ENCODE data around the gene SNRPA1.

The SNRPA1 gene

DNA sequence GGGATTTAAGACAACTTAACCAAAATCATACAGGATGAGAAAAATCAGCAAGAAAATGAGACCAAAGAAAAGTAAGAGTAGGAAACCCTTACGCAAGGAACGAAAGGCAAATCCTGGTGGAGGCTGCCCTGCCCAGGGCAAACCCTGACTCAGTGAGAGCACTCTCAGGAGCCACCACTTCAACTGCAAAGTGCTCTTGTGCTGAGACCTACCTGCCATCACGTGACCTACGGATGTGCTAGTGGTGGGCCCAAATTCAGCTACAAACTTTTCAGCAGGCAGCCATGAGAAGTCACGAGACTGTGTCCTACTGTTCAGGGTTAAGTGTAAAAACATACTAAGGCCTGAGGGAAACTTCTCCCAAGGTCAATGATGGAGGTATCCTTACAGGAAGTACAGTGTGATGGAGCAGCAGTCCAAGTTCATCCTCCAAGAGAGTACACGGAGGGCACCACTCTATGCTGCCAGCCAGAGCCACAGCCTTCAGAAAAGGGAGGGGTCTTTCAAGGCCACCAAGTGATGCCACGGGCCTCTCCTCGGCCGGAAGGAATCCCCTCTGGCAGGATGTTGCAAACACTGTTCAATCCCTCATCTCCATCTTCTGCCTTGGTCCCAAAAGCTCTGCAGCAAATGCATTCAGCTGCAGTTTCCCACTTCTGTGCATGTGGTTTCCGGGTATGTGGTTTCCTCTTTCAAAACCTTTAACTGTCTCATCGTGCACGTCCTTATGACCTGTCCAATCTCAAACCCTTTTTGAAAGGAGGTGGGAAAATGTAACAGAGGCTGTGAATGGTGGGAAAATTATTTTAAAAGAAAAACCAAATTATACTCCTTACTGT is 52.7 kb downstream of the SNRPA1 start:
- Histone ChIP-seq H3K27me3 (ENCODE audit: control insufficient read depth, insufficient read depth, low read length, poor library complexity, severe bottlenecking) (no peaks in the 10 kb centered on the region), H3K27ac (ENCODE audit: insufficient read depth, low read depth, low read length, poor library complexity, severe bottlenecking) (no peak overlapping the region), H3K4me3 (ENCODE audit: insufficient read depth, low read depth, low read length) (no peak overlapping the region), H3K36me3 (ENCODE audit: control insufficient read depth, insufficient read depth, low read length) (no peaks in the 10 kb centered on the region), H3K9me3 (ENCODE audit: control insufficient read depth, low read length) (no peaks in the 10 kb centered on the region), H3K4me1 (ENCODE audit: control insufficient read depth, insufficient read depth, low read length) (peaks cover 14% of the 10 kb centered on the region)
- 91 to 92% methylated on average over 11 to 12 of the region's 12 CpGs for whole genome bisulfite sequencing, 2 experiments

- Histone ChIP-seq H3K36me3 (ENCODE audit: control insufficient read depth, insufficient read depth, low read length) (no peaks in the 10 kb centered on the region), H3K9me3 (ENCODE audit: control insufficient read depth, low read length) (no peaks in the 10 kb centered on the region), H3K27me3 (ENCODE audit: control insufficient read depth, insufficient read depth, low read length, poor library complexity, severe bottlenecking) (no peaks in the 10 kb centered on the region), H3K4me3 (ENCODE audit: insufficient read depth, low read depth, low read length) (no peak overlapping the region), H3K4me1 (ENCODE audit: control insufficient read depth, insufficient read depth, low read length) (peaks cover 11% of the 10 kb centered on the region), H3K27ac (ENCODE audit: insufficient read depth, low read depth, low read length, poor library complexity, severe bottlenecking) (no peak overlapping the region)
- 87 to 89% methylated on average over 5 of the region's 5 CpGs for WGBS, 2 experiments
Observed at GRCh38 chr15:101240358-101240757, 54.7 kb downstream of the SNRPA1 start.

- H3K27ac ChIP-seq (ENCODE audit: insufficient read depth, low read depth, low read length, poor library complexity, severe bottlenecking), result no peak overlapping the region
- 89% methylated on average over 6 of the region's 6 CpGs for WGBS, 2 experiments
- peaks cover 8% of the 10 kb centered on the region for H3K4me1 ChIP-seq (ENCODE audit: control insufficient read depth, insufficient read depth, low read length)
- H3K4me3 ChIP-seq (ENCODE audit: insufficient read depth, low read depth, low read length), result no peak overlapping the region
- H3K36me3 ChIP-seq (ENCODE audit: control insufficient read depth, insufficient read depth, low read length), result peaks cover 5% of the 10 kb centered on the region
- H3K27me3 ChIP-seq (ENCODE audit: control insufficient read depth, insufficient read depth, low read length, poor library complexity, severe bottlenecking), result no peaks in the 10 kb centered on the region
- no peaks in the 10 kb centered on the region for H3K9me3 ChIP-seq (ENCODE audit: control insufficient read depth, low read length)
Observed at GRCh38 chr15:101239724-101240136, 55.3 kb downstream of the SNRPA1 start.

- H3K4me3 ChIP-seq (ENCODE audit: insufficient read depth, low read depth, low read length), result no peak overlapping the region
- no peaks in the 10 kb centered on the region for H3K27me3 ChIP-seq (ENCODE audit: control insufficient read depth, insufficient read depth, low read length, poor library complexity, severe bottlenecking)
- peaks cover 2% of the 10 kb centered on the region for H3K4me1 ChIP-seq (ENCODE audit: control insufficient read depth, insufficient read depth, low read length)
- H3K9me3 ChIP-seq (ENCODE audit: control insufficient read depth, low read length), result no peaks in the 10 kb centered on the region
- no peak overlapping the region for H3K27ac ChIP-seq (ENCODE audit: insufficient read depth, low read depth, low read length, poor library complexity, severe bottlenecking)
- 97% methylated on average over 12 of the region's 12 CpGs for WGBS, 2 experiments
- H3K36me3 ChIP-seq (ENCODE audit: control insufficient read depth, insufficient read depth, low read length), result peaks cover 7% of the 10 kb centered on the region
Observed at GRCh38 chr15:101237251-101237650, 57.8 kb downstream of the SNRPA1 start.

GRCh38 chr15:101233651-101234280 is 61.3 kb downstream of the SNRPA1 start:
- Histone ChIP-seq H3K36me3 (ENCODE audit: control insufficient read depth, insufficient read depth, low read length) (peaks cover 7% of the 10 kb centered on the region), H3K4me1 (ENCODE audit: control insufficient read depth, insufficient read depth, low read length) (peaks cover 2% of the 10 kb centered on the region), H3K27me3 (ENCODE audit: control insufficient read depth, insufficient read depth, low read length, poor library complexity, severe bottlenecking) (no peaks in the 10 kb centered on the region), H3K4me3 (ENCODE audit: insufficient read depth, low read depth, low read length) (no peak overlapping the region), H3K9me3 (ENCODE audit: control insufficient read depth, low read length) (no peaks in the 10 kb centered on the region), H3K27ac (ENCODE audit: insufficient read depth, low read depth, low read length, poor library complexity, severe bottlenecking) (no peak overlapping the region)
- 94 to 96% methylated on average over 5 of the region's 5 CpGs for WGBS, 2 experiments

GRCh38 chr15:101232677-101233076 is 62.4 kb downstream of the SNRPA1 start:
- Histone ChIP-seq H3K27me3 (ENCODE audit: control insufficient read depth, insufficient read depth, low read length, poor library complexity, severe bottlenecking) (no peaks in the 10 kb centered on the region), H3K4me3 (ENCODE audit: insufficient read depth, low read depth, low read length) (no peak overlapping the region), H3K27ac (ENCODE audit: insufficient read depth, low read depth, low read length, poor library complexity, severe bottlenecking) (no peak overlapping the region), H3K36me3 (ENCODE audit: control insufficient read depth, insufficient read depth, low read length) (peaks cover 7% of the 10 kb centered on the region), H3K4me1 (ENCODE audit: control insufficient read depth, insufficient read depth, low read length) (peaks cover 2% of the 10 kb centered on the region), H3K9me3 (ENCODE audit: control insufficient read depth, low read length) (no peaks in the 10 kb centered on the region)
- 51 to 57% methylated on average over 5 of the region's 5 CpGs for WGBS, 2 experiments

Measured in ectodermal cell (in vitro differentiated cells).